Cardiac fibroblast (primary cell): ENCODE results near the gene POLR3B.

Experiments
- DNase-seq, 2 donors: peaks; one replicate each; pipeline versions ENCODE4 v3.0.0 to v3.0.0-alpha.2; 2010; ENCODE audit warnings: low read depth in 2 of 2
- H3K4me3 ChIP-seq, 2 donors: replicated peaks in 1 of 2; 1 replicate in 1 of 2; 2 replicates in 1 of 2; pipeline ENCODE4 v1.5.1; 2011; ENCODE audit warnings: low read depth in 2 of 2, low read length in 2 of 2, mild to moderate bottlenecking in 2 of 2, moderate library complexity in 1 of 2
- TF ChIP-seq, protein P1 (sequence below): IDR thresholded peaks from one replicate; pipeline ENCODE4 v1.5.1; 2011; ENCODE audit warnings: low read depth, mild to moderate bottlenecking, low read length, inconsistent platforms

POLR3B gene

DNA sequence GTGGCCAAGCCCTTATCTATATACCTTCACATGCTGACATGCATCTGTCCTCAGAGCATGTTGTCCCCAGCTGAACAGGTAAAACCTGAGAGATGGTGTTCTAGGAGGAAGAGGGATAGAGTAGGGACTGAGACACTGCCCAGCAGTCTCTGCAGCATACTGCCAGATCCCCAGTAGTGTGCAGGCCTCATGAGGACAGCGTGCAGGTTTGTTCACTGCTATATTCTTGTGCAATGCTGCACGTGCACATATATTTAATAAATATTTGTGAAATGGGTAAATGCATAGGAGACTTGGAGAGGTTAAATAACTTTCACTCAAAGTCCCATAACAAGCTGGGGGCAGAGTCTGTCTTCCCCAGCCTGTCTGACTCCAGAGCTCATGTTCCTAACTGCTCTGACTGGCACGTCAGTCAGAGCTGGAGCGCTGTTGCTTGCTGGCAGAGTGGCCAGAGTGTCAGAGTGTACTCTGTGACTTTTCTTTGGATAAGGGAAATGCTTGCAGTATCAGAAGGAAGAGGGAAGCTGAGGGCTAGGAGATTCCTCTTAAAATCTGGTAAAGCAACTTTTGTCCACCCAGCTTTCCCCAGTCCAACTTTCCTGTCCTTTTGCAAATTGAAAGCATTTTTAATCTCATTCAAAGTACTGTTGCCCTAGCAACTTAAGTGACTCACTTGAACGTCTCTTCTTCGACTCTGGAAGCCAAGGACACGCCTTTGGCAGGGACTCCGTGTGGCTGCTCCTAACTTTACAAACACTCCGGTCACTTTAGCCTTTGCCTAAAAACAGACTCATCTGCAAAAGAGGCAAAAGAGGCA lies 14.9 kb upstream of the POLR3B start:
- DNase-seq, result peak; percentile 81 to 84
- TF ChIP-seq, protein P1, sequence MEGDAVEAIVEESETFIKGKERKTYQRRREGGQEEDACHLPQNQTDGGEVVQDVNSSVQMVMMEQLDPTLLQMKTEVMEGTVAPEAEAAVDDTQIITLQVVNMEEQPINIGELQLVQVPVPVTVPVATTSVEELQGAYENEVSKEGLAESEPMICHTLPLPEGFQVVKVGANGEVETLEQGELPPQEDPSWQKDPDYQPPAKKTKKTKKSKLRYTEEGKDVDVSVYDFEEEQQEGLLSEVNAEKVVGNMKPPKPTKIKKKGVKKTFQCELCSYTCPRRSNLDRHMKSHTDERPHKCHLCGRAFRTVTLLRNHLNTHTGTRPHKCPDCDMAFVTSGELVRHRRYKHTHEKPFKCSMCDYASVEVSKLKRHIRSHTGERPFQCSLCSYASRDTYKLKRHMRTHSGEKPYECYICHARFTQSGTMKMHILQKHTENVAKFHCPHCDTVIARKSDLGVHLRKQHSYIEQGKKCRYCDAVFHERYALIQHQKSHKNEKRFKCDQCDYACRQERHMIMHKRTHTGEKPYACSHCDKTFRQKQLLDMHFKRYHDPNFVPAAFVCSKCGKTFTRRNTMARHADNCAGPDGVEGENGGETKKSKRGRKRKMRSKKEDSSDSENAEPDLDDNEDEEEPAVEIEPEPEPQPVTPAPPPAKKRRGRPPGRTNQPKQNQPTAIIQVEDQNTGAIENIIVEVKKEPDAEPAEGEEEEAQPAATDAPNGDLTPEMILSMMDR, result no peak
- peak overlapping the region in 1 of 2 donors; percentile 42 for H3K4me3 ChIP-seq

DNA sequence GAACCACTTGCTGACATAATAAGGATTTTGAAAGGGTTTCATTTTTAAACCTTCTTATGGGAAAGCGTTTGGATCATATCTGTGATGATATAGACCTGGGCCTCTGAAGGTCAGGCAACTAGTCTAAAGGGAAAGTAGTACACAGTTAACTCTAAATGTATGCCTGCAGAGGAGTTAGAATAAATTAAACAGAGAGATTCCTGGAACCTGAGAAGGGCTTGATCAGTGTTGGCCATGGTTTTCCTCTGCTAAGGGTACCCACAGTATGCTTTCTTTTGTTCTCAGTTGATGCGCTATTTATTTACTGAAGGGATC lies 14.4 kb upstream of the POLR3B start:
- DNase-seq, result no peak
- peak overlapping the region in 1 of 2 donors; percentile 42 for H3K4me3 ChIP-seq
- TF ChIP-seq, protein P1, result no peak

DNA sequence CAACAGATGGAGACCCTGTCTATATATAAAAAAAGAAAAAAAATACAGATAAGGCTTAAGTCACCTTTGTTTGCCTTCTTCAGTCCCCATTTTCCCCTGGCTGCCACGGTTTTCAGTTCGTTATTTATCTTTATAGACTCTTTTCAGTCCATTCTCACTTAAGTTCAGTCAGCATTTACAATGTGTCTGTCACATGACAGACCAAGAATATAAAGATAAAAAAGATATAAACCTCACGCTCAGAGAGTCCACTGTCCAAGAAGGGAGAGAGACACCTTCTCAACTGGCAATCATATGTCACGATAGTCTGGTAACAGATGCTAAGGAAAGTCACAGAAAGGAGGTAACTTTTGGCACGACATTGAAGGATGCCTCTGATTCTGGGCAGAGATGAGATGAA lies 13.4 kb upstream of the POLR3B start:
- H3K4me3 ChIP-seq, result no peak overlapping the region
- no peak for DNase-seq
- TF ChIP-seq, protein P1, result no peak

DNA sequence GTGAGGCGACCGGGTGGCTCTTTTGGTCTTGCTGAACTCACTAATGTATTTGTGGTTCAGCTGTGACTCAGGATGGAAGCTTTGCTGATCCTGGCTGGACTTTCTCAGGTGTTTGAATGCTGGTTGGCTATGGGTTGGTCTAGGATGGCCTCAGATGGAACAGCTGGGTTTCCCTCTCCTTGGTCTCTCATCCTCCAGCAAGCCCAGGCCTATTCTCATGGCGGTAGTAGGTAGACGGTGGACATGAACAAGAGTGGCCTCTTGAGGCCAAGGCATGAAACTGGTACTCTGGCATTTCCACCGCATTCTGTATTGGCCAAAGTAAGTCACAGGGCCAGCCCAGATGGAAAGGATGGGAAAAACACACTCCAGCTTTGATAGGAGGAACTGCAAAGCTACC lies 11.8 kb upstream of the POLR3B start:
- H3K4me3 ChIP-seq, result no peak overlapping the region
- TF ChIP-seq, protein P1, result peak; percentile 51
- peak; percentile 71 to 72 for DNase-seq

DNA sequence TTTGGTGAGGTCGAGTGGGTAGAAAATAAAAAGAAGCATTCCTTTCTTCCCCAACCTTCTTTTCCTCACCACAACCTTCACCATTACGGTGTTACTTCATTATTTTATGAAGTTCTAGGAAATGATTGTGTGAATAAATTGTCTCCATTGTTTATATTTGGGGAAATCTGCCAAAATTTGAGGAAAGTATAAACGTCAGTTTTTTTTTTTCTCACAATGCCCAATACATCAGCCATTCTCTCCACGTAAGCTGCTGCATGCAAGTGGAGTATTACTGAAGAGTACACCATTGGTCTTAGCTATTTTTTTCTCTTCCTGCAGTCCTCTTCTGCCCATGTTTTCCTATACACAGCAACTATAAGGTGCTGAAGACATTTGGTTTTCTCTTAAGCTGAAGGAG lies 9.1 kb upstream of the POLR3B start:
- TF ChIP-seq, protein P1, result no peak
- no peak for DNase-seq
- H3K4me3 ChIP-seq, result no peak overlapping the region

DNA sequence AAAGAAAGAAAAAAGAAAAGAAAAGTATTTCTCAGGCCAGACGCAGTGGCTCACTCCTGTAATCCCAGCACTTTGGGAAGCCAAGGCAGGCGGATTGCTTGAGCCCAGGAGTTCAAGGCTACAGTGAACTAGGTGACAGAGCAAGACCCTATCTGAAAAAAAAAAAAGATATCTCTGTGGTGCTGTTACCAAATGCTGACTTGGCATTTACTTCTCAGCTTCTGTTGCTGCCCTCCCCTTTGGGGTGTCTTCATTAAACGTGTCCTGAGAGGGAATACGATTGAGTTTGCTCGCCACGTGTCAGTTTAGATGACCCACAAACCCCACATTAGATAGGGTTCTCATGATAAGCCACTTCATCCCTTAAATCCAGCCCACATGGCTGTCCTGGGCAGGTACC lies 4.4 kb upstream of the POLR3B start:
- H3K4me3 ChIP-seq, result no peak overlapping the region
- no peak for DNase-seq
- TF ChIP-seq, protein P1, result no peak
